DND-41 (cell line): Measurements from ENCODE around the gene ESYT2.

Experiments used
- EZH2 ChIP-seq: IDR thresholded peaks from 3 replicates; pipeline ENCODE4 v1.6.1; 2012; ENCODE audit warnings: borderline replicate concordance, low read depth, mild to moderate bottlenecking, moderate library complexity, low read length, inconsistent platforms; ENCODE audit not compliant: severe bottlenecking
- TF ChIP-seq, protein P1 (sequence below): IDR thresholded peaks from 2 replicates; pipeline ENCODE4 v1.5.1; 2012; ENCODE audit warnings: borderline replicate concordance, low read length, moderate library complexity, mild to moderate bottlenecking; ENCODE audit not compliant: poor library complexity, severe bottlenecking; ENCODE audit errors: extremely low read depth

DNA sequence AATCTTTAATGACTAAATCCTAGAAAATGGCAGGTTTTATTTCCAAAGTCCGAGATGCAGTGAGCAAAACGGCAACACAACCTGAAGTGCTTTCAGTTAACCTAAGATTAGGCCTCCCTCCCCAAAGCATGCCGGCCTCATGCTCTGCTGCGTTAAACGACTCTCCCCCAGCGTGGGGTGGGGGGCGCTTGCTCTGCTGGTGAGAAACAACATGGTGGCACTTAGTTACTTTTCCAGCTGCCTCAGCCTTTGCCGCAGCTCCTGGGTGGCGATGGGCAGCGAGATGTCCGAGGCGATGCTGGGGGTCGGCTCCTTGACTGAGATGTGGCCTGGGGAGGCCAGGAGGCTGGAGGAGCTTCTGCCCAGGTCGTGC lies 88.0 kb downstream of the ESYT2 start:
- TF ChIP-seq, protein P1, sequence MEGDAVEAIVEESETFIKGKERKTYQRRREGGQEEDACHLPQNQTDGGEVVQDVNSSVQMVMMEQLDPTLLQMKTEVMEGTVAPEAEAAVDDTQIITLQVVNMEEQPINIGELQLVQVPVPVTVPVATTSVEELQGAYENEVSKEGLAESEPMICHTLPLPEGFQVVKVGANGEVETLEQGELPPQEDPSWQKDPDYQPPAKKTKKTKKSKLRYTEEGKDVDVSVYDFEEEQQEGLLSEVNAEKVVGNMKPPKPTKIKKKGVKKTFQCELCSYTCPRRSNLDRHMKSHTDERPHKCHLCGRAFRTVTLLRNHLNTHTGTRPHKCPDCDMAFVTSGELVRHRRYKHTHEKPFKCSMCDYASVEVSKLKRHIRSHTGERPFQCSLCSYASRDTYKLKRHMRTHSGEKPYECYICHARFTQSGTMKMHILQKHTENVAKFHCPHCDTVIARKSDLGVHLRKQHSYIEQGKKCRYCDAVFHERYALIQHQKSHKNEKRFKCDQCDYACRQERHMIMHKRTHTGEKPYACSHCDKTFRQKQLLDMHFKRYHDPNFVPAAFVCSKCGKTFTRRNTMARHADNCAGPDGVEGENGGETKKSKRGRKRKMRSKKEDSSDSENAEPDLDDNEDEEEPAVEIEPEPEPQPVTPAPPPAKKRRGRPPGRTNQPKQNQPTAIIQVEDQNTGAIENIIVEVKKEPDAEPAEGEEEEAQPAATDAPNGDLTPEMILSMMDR, result no peak
- TF ChIP-seq EZH2, result no peak
